ENCODE data around the gene RERE.

DNA sequence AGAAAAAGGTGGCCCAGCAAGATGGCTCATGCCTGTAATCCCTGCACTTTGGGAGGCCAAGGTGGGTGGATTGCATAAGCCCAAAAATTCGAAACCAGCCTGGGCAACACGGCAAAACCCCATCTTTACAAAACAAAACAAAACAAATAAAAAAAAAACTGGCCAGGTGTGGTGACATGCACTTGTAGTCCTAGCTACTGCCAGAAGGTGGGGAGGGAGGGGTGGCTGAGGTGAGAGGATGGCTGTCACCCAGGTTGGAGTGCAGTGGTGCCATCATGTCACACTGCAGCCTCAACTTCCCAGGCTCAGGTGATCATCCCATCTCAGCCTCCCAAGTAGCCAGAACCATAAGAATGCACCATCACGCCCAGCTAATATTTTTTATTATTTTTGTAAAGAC, 22.8 kb downstream of the RERE start:
- TF ChIP-seq, protein P1, sequence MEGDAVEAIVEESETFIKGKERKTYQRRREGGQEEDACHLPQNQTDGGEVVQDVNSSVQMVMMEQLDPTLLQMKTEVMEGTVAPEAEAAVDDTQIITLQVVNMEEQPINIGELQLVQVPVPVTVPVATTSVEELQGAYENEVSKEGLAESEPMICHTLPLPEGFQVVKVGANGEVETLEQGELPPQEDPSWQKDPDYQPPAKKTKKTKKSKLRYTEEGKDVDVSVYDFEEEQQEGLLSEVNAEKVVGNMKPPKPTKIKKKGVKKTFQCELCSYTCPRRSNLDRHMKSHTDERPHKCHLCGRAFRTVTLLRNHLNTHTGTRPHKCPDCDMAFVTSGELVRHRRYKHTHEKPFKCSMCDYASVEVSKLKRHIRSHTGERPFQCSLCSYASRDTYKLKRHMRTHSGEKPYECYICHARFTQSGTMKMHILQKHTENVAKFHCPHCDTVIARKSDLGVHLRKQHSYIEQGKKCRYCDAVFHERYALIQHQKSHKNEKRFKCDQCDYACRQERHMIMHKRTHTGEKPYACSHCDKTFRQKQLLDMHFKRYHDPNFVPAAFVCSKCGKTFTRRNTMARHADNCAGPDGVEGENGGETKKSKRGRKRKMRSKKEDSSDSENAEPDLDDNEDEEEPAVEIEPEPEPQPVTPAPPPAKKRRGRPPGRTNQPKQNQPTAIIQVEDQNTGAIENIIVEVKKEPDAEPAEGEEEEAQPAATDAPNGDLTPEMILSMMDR (conservative IDR thresholded peaks at IDR 0.05 in 1 of 2, IDR thresholded peaks at IDR 0.05 in 1 of 2; ENCODE audit: extremely low read depth in 1 of 2, insufficient read depth in 1 of 2, low read depth in 1 of 2, low read length in 2 of 2) = peak in 1 of 2 donors; percentile 18
- no peak for TF ChIP-seq EZH2 (IDR thresholded peaks at IDR 0.05; ENCODE audit: borderline replicate concordance, low read length)
